GM23338 (cell line): ENCODE measurements around the gene A3GALT2. TPM values are rescaled to one million over a fixed set of nuclear protein-coding genes. Genes with fewer than 3 reads are reported as not detected.

Experiments used
- ATAC-seq: fragments of 200-7000 bp; cut with Tn5 transposase; 3 replicates; pipeline ENCODE4 v1.9.1; 2020
- DNase-seq: peaks from one replicate; pipeline ENCODE4 v3.0.0-alpha.2; 2015; ENCODE audit warnings: low spot score
- H2AFZ ChIP-seq: fragments of 200-600 bp; sonication (generic); 2 replicates; pipeline ENCODE4 v1.8.0; 2016; ENCODE audit warnings: antibody characterized with exemption, mild to moderate bottlenecking, moderate library complexity
- H3F3A ChIP-seq: fragments of 200-600 bp; sonication (generic); replicated peaks from 2 replicates; pipeline ENCODE4 v1.8.0; 2017; ENCODE audit warnings: antibody characterized with exemption, mixed run types, low read depth
- H3K27ac ChIP-seq: fragments of 200-600 bp; sonication (generic); 2 replicates; pipeline ENCODE4 v1.6.1; 2016; ENCODE audit warnings: low read depth
- H3K27me3 ChIP-seq: fragments of 200-600 bp; sonication (generic); 2 replicates; pipeline ENCODE4 v1.8.0; 2016; ENCODE audit warnings: mild to moderate bottlenecking, mixed run types, moderate library complexity; ENCODE audit not compliant: insufficient read depth
- H3K36me3 ChIP-seq: fragments of 200-600 bp; sonication (generic); 2 replicates; pipeline ENCODE4 v1.8.0; 2016; ENCODE audit warnings: mild to moderate bottlenecking; ENCODE audit not compliant: insufficient read depth
- H3K4me1 ChIP-seq: fragments of 200-600 bp; sonication (generic); 2 replicates; pipeline ENCODE4 v1.8.0; 2016; ENCODE audit warnings: mild to moderate bottlenecking, moderate library complexity; ENCODE audit not compliant: insufficient read depth
- H3K4me2 ChIP-seq: fragments of 200-600 bp; sonication (generic); 2 replicates; pipeline ENCODE4 v1.7.1; 2017; ENCODE audit warnings: mixed run types
- H3K4me3 ChIP-seq: fragments of 200-600 bp; sonication (generic); 2 replicates; pipeline ENCODE4 v1.6.1; 2016; ENCODE audit warnings: mixed run types
- H3K79me2 ChIP-seq: fragments of 200-600 bp; sonication (generic); replicated peaks from 2 replicates; pipeline ENCODE4 v1.8.0; 2017; ENCODE audit warnings: mild to moderate bottlenecking; ENCODE audit not compliant: insufficient read depth
- H3K9me2 ChIP-seq: fragments of 200-600 bp; sonication (generic); 2 replicates; pipeline ENCODE4 v1.8.0; 2017; ENCODE audit not compliant: insufficient read depth
- H4K20me1 ChIP-seq: fragments of 200-600 bp; sonication (generic); replicated peaks from 2 replicates; pipeline ENCODE4 v1.8.0; 2017; ENCODE audit warnings: mild to moderate bottlenecking; ENCODE audit not compliant: insufficient read depth
- H3K27ac Mint-ChIP-seq: 2 replicates; pipeline ENCODE4 v1.8.0; 2020; ENCODE audit warnings: inconsistent platforms, mild to moderate bottlenecking, moderate library complexity, mixed read lengths
- H3K27me3 Mint-ChIP-seq: 3 replicates; pipeline ENCODE4 v1.8.0; 2022; ENCODE audit warnings: low read depth, mild to moderate bottlenecking, moderate library complexity, mixed read lengths, inconsistent platforms; ENCODE audit not compliant: insufficient read depth, poor library complexity
- H3K36me3 Mint-ChIP-seq: 3 replicates; pipeline ENCODE4 v1.8.0; 2021; ENCODE audit warnings: low read depth, mild to moderate bottlenecking, inconsistent platforms, moderate library complexity, mixed read lengths
- H3K4me1 Mint-ChIP-seq: 3 replicates; pipeline ENCODE4 v1.8.0; 2020; ENCODE audit warnings: mild to moderate bottlenecking, inconsistent platforms, mixed read lengths
- H3K4me3 Mint-ChIP-seq: 3 replicates; pipeline ENCODE4 v1.8.0; 2021; ENCODE audit warnings: moderate library complexity, mild to moderate bottlenecking, inconsistent platforms, mixed read lengths
- H3K9me3 Mint-ChIP-seq: 3 replicates; pipeline ENCODE4 v1.8.0; 2020; ENCODE audit warnings: moderate library complexity, mild to moderate bottlenecking, inconsistent platforms, mixed read lengths
- CREB1 ChIP-seq: fragments of 250-450 bp; sonication (Bioruptor Pico); IDR thresholded peaks from 2 replicates; pipeline ENCODE4 v1.5.0; 2020; ENCODE audit warnings: low read depth, mild to moderate bottlenecking, moderate library complexity
- EZH2 ChIP-seq: fragments of 200-600 bp; sonication (generic); IDR thresholded peaks from one replicate; pipeline ENCODE4 v1.8.0; 2017; ENCODE audit warnings: antibody characterized with exemption, mild to moderate bottlenecking, low read depth; ENCODE audit not compliant: unreplicated experiment
- JUNB ChIP-seq: IDR thresholded peaks from one replicate; pipeline ENCODE4 v1.6.1; 2016; ENCODE audit warnings: antibody characterized with exemption; ENCODE audit not compliant: unreplicated experiment
- POLR2AphosphoS5 ChIP-seq: IDR thresholded peaks from 2 replicates; pipeline ENCODE4 v1.6.1; 2016; ENCODE audit warnings: antibody characterized with exemption, low read depth
- REST ChIP-seq: IDR thresholded peaks from one replicate; pipeline ENCODE4 v1.6.1; 2018; ENCODE audit warnings: antibody characterized with exemption; ENCODE audit not compliant: unreplicated experiment
- ZNF114 ChIP-seq: fragments of 250-450 bp; sonication (Bioruptor Pico); IDR thresholded peaks from 2 replicates; pipeline ENCODE4 v1.5.0; 2020; ENCODE audit warnings: mild to moderate bottlenecking, moderate library complexity
- ZNF331 ChIP-seq: fragments of 250-450 bp; sonication (Bioruptor Pico); IDR thresholded peaks from 2 replicates; pipeline ENCODE4 v1.5.0; 2020; ENCODE audit warnings: low read depth, mild to moderate bottlenecking, moderate library complexity
- ZNF462 ChIP-seq: fragments of 250-450 bp; sonication (Bioruptor Pico); IDR thresholded peaks from 2 replicates; pipeline ENCODE4 v1.5.0; 2020; ENCODE audit warnings: mild to moderate bottlenecking, moderate library complexity
- polyA plus RNA-seq: library from polyadenylated mRNA; unstranded; fragments of >200 nt; fragmentation: Nextera tagmentation; extraction: Ambion mirVana; gene quantifications from 2 replicates; pipeline ENCODE4 v1.2.1, GENCODE V29; 2016
- total RNA-seq: library from RNA; depleted of rRNA; stranded (reverse); fragments of >200 nt; shearing (Covaris generic); gene quantifications from 2 replicates; pipeline ENCODE4 v1.2.3, GENCODE V29; 2014

A3GALT2 gene
- total and polyA plus RNA-seq, 2 experiments from 2014 or later = not detected

GRCh38 chr1:33261344-33261743, 59.6 kb downstream of the A3GALT2 start:
- peaks cover 47% of the 10 kb centered on the region for H3K79me2 ChIP-seq
- no peak overlapping the region for H3K27ac ChIP-seq
- H3F3A ChIP-seq = no peaks in the 10 kb centered on the region
- no peak for DNase-seq
- no peak overlapping the region for H3K4me2 ChIP-seq
- peaks cover 25% of the 10 kb centered on the region for H3K4me1 ChIP-seq
- no peak overlapping the region for H2AFZ ChIP-seq
- H3K4me3 ChIP-seq = no peak overlapping the region
- H3K27me3 ChIP-seq = no peaks in the 10 kb centered on the region
- H4K20me1 ChIP-seq = peaks cover 18% of the 10 kb centered on the region
- H3K4me1 Mint-ChIP-seq = peaks cover 31% of the 10 kb centered on the region
- no peak for ATAC-seq
- H3K9me3 Mint-ChIP-seq = peaks cover 3% of the 10 kb centered on the region; the same call in 1 of the 3 replicates
- H3K9me2 ChIP-seq = no peaks in the 10 kb centered on the region
- H3K36me3 Mint-ChIP-seq = peaks cover 10% of the 10 kb centered on the region
- no peaks in the 10 kb centered on the region for H3K36me3 ChIP-seq
- TF ChIP-seq REST (no peak), CREB1 (CRISPR knock-in tag) (no peak), ZNF462 (CRISPR knock-in tag) (no peak), JUNB (no peak), ZNF331 (CRISPR knock-in tag) (no peak), ZNF114 (CRISPR knock-in tag) (no peak), EZH2 (no peak), POLR2AphosphoS5 (no peak)
- no peak overlapping the region for H3K27ac Mint-ChIP-seq
- no peak overlapping the region for H3K4me3 Mint-ChIP-seq
- peaks cover 14% of the 10 kb centered on the region for H3K27me3 Mint-ChIP-seq
